H1 (cell line): ENCODE results near the gene OR51M1. TPM values are rescaled to one million over a fixed set of nuclear protein-coding genes. Genes with fewer than 3 reads are reported as not detected.

Source experiments
- CHD1 ChIP-seq: IDR thresholded peaks from 2 replicates; pipeline ENCODE4 v1.6.1; 2012; ENCODE audit warnings: low read depth, low read length, improper control_type of control experiment
- CTCF ChIP-seq, 3 experiments: IDR thresholded peaks; 1 replicate in 2 of 3; 2 replicates in 1 of 3; pipeline versions ENCODE4 v1.5.1 to v1.6.1; 2011; ENCODE audit warnings: low read length in 3 of 3, mild to moderate bottlenecking in 3 of 3, inconsistent platforms in 2 of 3, low read depth in 1 of 3, moderate library complexity in 1 of 3; ENCODE audit not compliant: insufficient read depth in 1 of 3; ENCODE audit errors: control extremely low read depth in 1 of 3
- SAP30 ChIP-seq: fragments of 300-600 bp; sonication (generic); IDR thresholded peaks from 2 replicates; pipeline ENCODE4 v1.7.1; 2012; ENCODE audit warnings: low read length, moderate library complexity, mild to moderate bottlenecking, inconsistent platforms; ENCODE audit not compliant: insufficient read depth, insufficient replicate concordance
- TAF1 ChIP-seq: IDR thresholded peaks from 2 replicates; pipeline ENCODE4 v1.6.1; 2011; ENCODE audit warnings: mild to moderate bottlenecking, low read depth, low read length
- USF2 ChIP-seq: IDR thresholded peaks from 2 replicates; pipeline ENCODE4 v1.6.1; 2011; ENCODE audit warnings: low read length, improper control_type of control experiment
- polyA plus RNA-seq, 7 experiments: library from polyadenylated mRNA; depleted of rRNA in 3 of 7; stranded (reverse) in 5 of 7; unstranded in 2 of 7; fragments of >200 nt in 5 of 7; fragments of 200-250 nt in 2 of 7; gene quantifications; 1 replicate in 5 of 7; 2 replicates in 1 of 7; 4 replicates in 1 of 7; pipeline versions ENCODE4 v1.2.1 to v1.2.3, GENCODE V29; 2011 to 2013; ENCODE audit warnings: missing spikeins in 2 of 7, mixed read lengths in 2 of 7
- total RNA-seq: library from RNA; stranded (reverse); fragmentation: NEBNext Ultra II Directional; extraction: Animal tissue kit (Norgen Biotek cat#: 25700); gene quantifications from 2 replicates; pipeline ENCODE4 v1.2.1, GENCODE V29; 2021

The OR51M1 gene
- total and polyA plus RNA-seq, 2 of the 8 experiments (the other 6 are each of a cell fraction or from before 2014, with no cell fraction given), result 0.08 TPM; not detected in 1

DNA sequence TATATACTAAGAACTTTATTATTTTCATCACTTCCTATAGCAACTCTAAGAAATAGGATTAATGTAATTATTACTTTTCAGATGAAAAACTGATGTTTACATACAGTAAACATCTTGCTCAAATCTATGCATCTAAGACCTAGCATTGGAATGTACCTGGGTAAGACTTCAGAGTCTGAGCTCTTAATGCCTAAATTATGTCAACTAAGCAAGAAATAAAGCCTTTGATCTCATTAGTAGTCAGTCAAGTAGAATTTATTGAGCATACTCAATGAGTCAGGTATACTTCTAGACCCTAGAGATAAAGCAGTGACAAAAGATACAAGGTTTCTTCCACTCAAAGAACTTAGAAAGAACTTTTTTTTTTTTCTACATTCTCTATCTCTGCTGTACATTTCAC, 21.6 kb downstream of the OR51M1 start (continued):
- no peak for TF ChIP-seq CTCF (IDR thresholded peaks at IDR 0.05; ENCODE audit: control extremely low read depth in 1 of 3, insufficient read depth in 1 of 3, low read depth in 1 of 3, low read length in 3 of 3)
- no peak for TF ChIP-seq TAF1
- TF ChIP-seq SAP30, result no peak
- TF ChIP-seq USF2, result no peak
- TF ChIP-seq CHD1, result no peak
- TF ChIP-seq, all 59 proteins: peak for 0
